Left renal cortex interstitium (tissue), 4 donors: Measurements from ENCODE around the gene RGS6. TPM values are rescaled to one million over a fixed set of nuclear protein-coding genes. Genes with fewer than 3 reads are reported as not detected.
"Not testable (repeated sequence)": the region's sequence is repeated elsewhere in the genome, so short reads cannot be mapped to it uniquely, and the experiment has no call there.

ENCODE experiments used
- DNase-seq, 4 donors: peaks; one replicate each; pipeline ENCODE4 v3.0.0-alpha.2; 2013; ENCODE audit warnings: low read depth in 4 of 4, low spot score in 2 of 4, missing footprints in 1 of 4
- polyA plus RNA-seq, 4 donors: library from polyadenylated mRNA; unstranded; fragments of 120-200 nt; gene quantifications; one replicate each; pipeline ENCODE4 v1.2.1, GENCODE V29; 2013; ENCODE audit not compliant: insufficient read length in 4 of 4

Gene RGS6
- polyA plus RNA-seq, 4 donors = 1.1 to 1.9 (median 1.4) TPM

DNA sequence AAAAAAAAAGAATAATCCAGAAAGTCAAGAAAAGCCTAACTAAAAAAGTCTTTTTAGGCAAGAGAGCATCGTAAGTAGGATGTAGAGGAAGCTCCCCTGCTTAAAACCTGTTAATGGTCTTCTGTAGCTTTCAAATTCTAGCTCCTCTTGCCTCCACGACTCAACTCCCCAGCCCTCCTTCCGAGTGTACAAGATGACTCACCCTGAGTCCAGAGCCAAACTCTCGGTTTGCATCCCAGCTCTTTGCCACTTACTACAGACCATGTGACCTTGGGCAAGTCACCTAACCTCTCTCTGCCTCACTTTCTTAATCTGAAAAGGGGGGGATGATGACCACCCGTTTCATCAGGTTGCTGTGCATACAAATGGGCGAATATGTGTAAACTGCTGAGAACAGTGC, 501.3 kb downstream of the RGS6 start:
- no peak for DNase-seq

- no peak for DNase-seq
These were observed 502.6 kb downstream of the RGS6 start for GRCh38 chr14:72434856-72435255.

- DNase-seq = no peak
These were observed 507.5 kb downstream of the RGS6 start for GRCh38 chr14:72439707-72440106.

GRCh38 chr14:72443256-72443655, 511.0 kb downstream of the RGS6 start:
- no peak for DNase-seq

- DNase-seq = no peak
These were observed 511.8 kb downstream of the RGS6 start for GRCh38 chr14:72443991-72444441.

DNA sequence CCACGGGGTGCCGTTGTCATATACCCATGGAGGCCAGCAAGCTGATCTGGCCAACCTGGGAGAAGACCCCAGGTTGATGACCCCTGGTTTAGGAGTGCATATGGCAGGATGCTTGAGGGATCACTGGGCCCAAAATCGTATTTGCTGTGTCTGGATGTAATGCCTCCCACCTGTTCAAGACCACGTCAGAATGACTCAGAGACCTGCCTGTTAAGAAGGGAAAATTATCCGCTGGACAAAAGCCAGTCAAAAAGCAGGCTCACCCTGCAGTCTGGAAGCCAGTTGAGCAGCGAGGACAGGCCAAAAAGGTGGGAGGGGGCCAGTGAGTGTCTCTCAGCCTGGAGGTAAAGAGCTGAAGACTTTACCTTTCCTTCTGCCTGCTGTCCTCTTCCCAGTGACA, 512.5 kb downstream of the RGS6 start:
- DNase-seq = no peak

GRCh38 chr14:72448212-72448611, 516.0 kb downstream of the RGS6 start:
- DNase-seq = no peak

DNA sequence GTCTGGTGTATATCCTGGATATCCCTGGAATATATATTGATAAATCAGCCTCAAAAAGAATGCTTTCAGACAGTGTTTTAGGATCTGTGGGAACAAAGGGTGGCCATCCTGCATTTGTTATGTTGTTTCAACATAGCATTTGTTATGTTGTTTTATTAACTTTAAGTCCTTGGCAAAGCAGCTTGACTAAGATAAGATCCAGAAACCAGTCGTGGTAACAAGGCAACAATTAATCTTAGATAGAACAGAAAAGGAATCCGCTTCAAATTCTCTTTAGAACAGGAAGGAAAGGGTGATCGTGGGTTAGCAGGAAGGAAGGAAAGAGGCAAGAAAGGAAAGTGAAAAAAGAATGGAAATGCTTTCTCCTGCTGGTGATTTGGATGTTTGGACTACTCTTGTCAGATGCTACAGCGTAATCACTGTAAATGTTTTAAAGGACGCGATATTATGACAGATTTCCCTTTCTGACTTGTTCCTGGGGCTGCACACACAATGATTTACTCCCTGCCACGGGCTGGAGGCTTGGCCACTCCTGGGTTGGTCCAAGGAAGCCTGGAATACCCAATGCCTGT, 518.3 kb downstream of the RGS6 start:
- no peak for DNase-seq

DNA sequence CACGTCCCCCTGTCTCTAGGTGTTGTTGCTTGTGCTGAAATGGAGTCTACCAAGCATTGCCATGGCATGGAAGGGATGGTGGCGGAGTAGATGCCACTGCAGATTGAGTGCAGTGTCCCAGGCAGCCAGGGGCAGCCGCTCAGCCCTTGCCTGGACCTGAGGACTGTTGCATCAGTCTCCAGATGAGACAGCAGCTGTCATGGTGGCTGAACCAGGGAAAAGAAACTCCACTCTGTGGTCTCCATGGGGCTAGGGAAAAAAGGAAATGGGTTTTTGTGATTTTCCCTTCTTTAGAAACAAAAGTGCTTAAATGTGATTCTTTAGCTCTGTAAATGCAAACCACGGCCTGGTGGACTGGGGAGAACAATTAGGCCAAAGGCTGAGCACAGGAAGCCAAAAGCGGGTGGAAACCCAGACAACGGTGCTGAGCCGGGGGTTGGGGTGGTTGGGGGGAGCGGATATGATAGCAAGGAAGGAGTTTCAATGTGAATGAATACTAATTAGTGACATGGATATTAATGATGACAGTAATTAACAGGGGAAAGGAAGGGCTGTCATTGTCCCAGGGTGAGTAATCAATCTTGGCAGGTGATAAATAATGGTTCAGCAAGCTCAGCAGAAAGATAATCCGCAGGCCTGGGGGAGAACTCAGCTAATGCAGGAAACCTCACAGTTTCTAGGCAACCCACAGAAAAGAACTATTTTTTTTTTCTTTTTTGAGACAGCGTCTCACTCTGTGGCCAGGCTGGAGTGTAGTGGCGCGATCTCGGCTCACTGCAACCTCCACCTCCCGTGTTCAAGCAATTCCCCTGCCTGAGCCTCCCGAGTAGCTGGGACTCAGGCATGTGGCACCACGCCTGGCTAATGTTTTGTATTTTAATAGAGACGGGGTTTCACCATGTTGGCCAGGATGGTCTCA, 519.1 kb downstream of the RGS6 start:
- DNase-seq = peak in 1 of 4 donors; percentile 38

DNA sequence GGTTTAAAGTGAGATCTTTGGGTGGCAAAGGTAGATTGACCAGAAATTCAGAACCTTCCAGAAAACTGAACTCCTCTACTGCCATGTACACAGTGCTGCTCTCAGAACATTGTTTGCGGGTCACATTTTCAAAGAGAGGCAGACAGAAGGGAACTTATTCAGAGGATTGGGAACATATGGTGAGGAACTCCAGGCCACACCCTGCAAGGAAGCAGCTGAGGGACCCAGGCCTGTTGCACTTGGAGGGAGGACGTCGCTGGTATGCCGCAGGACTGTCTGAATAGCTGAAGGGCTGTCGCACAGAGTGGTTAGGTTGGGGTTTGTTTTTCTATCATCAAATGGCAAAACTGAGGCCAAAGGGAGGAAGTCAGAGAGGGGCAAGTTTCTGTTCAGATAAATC, 520.5 kb downstream of the RGS6 start:
- no peak for DNase-seq

DNA sequence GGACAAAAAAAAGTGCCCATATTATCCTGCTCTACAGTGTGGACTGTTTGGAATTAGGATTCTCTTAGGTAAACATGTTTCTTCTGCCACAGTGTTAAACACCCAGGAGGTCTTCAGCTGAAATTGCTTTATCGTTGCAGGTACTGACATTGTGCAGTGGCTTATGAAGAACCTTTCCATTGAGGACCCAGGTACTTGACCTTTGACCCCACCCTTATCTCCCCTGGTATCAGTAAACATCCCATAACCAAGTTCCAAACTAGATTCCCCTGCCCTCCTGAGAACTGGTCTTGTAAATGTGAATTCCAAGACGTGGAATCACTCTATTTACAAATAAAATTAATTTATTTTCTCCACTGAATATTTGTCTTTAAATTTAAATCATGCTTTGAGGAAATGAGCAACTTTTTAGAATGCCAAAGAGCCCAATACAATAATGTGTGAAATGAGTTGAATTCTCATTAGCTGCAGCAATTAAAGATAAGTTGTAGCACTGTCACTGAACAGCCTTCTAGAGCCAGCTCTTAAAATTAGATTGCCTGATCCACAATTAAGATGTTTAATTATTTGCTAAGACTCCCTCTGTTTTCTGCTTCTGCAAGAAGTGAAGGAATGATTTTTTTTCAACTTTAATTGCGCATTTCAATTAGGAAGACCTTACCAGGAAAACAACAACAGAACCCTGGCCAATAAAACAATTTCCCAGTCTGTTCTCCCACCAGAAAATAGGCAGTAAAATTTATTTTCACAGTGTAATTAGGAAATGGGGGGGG, 522.3 kb downstream of the RGS6 start:
- DNase-seq = no peak

DNA sequence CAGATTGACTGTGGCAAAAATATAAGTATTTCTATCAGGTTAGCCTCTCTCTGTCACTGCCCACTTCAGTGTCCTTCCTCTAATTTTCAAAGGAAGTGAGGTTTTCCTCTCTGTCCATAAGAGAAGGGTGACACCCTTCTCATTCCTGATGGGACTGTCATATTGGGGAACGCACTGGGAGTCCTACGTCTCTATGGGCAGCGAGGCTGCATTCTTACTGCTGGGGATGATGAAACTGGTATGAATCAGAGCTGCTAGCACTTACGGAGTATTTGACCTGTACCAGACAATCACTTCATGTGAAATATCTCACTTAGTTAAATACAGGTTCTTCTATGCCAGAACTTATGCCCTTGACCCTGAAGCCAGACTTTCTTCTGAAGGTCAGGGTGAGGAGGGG, 525.4 kb downstream of the RGS6 start:
- no peak for DNase-seq

DNA sequence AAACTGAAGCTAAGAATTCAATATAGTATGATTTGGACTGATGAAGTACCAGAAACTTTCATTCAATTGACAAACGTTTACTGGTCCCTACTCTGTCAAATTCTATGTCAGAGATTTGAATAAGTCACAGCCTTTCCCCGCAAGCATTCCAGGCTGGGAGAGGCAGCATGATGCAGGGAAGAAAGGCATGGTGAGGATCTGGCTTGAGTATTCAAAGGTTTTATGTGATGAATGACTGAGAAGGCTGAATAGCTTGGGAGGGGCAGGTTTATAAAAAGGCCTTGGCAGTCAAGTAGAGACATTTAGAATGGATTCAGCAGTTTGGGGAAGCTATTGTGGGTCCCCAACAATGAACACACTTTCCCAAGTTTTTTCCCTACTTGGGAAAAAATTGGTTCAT, 529.8 kb downstream of the RGS6 start:
- no peak for DNase-seq

DNA sequence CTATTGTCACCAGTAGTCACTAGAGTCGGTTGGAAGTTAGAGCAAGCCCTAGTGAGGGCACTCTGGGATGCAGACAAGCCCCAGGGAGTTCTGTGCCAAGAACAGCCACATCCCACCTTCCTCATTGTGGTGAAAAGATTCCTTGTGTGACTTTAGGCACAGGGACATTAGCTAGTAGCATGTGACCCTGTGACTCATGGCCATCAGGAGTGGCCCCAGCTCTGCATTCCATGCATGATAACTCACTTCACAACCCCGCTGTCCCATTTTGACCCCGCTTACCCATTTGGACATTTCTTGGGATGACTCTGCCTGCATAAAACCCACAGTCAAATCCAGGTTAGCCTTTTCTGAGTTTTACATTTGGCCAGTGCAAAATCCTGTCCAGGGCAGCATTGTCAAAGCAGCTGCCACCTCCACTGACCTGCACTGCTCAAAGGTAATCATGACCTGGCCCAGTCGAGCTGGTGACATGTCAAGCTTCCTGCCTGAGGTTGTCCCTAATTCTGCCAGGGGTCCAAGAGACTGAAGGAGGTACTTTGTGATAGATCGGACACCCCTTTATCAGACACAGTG, 531.1 kb downstream of the RGS6 start:
- DNase-seq = no peak

- no peak for DNase-seq
These were observed 532.0 kb downstream of the RGS6 start for GRCh38 chr14:72464226-72464625.

- DNase-seq = no peak
These were observed 534.1 kb downstream of the RGS6 start for GRCh38 chr14:72466325-72466724.

DNA sequence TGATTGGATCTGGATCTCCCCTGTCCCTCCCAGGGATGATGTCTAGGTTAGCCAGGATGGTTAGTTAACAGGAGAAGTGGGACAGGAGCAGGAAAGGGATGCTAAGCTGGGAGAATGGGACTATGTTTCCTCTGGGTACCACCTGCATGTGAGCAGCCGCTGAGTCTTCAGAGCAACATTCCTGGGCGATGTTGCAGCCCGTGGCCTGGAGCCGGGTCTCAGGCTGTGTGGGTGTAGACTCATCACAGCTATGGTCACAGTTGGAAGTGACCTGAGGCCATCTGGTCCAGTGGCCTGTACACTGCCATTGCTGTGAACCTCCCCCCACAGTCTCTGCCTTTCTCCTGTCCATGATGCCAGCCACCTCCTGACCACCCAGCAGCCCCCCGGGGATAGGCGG, 539.1 kb downstream of the RGS6 start:
- no peak for DNase-seq

DNA sequence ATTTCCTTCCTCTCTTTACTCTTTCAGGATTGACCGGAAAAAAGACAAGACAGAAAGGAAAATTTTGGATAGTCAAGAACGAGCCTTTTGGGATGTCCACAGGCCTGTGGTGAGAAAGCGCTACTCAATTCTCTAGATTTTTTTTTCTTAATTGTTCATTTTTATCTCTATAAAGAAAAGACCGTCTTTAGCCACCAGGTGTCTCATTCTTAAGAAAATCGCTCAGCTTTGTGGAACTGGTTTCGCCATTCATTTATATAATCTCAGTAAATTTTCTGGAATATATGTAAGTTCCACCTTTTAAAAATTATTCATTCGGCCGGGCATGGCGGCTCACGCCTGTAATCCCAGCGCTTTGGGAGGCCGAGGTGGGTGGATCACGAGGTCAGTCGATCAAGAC, 540.6 kb downstream of the RGS6 start:
- DNase-seq = no peak

DNA sequence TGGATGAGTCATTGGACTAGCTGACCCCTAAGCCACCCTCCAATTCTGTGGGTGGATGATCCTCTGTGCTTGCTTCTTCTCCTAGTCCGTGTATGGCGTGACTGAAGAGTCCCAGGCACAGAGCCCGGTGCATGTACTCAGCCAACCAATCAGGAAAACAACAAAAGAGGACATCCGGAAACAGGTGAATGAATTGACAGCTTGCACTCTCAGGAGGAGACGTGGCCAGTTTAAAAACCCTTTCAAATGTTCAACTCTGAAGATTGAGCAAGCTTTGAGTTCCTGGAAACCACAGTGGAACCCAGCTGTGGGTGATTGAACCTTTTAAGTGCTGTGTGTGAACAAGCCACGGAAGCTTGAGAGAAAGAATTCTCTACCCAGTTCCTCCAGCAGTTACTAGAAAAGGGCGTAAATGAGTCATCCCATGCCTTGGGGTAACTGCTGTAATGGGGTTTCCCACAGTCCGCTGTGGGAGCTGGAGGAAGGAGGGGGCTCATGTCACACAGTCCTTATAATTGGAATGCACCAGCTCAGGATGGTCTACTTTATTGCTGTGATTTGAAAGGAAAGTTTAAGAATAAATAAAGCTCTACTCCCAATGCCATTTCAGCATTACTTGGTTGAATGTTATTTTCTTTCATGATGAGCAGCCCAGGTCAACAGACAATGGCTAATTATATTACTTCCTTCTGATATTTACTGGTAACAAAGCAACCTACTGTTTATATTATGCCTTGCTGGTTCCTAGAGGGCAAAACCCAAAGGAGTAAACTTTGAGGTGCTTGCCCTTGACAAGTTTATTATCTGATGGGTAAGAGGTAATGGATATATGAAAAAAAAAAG, 544.6 kb downstream of the RGS6 start:
- DNase-seq = no peak

GRCh38 chr14:72477578-72477977, 545.3 kb downstream of the RGS6 start:
- not testable (repeated sequence) for DNase-seq
